Esophagus squamous epithelium (tissue), 4 donors: ENCODE measurements around the gene SYTL3.

Experiments used
- POLR2A ChIP-seq, 4 donors: fragments of 450-650 bp; IDR thresholded peaks; one replicate each; pipeline ENCODE4 v1.6.1; 2017; ENCODE audit warnings: antibody characterized with exemption in 4 of 4, mild to moderate bottlenecking in 4 of 4, moderate library complexity in 3 of 4
- TF ChIP-seq, protein P1 (sequence below), 6 experiments: fragments of 450-650 bp in 4 of 6; fragments of 200-600 bp in 2 of 6; sonication (generic) in 2 of 6; IDR thresholded peaks; one replicate each; pipeline ENCODE4 v1.5.1; 2016 to 2019; ENCODE audit warnings: antibody characterized with exemption in 6 of 6, mild to moderate bottlenecking in 4 of 6, moderate library complexity in 4 of 6

DNA sequence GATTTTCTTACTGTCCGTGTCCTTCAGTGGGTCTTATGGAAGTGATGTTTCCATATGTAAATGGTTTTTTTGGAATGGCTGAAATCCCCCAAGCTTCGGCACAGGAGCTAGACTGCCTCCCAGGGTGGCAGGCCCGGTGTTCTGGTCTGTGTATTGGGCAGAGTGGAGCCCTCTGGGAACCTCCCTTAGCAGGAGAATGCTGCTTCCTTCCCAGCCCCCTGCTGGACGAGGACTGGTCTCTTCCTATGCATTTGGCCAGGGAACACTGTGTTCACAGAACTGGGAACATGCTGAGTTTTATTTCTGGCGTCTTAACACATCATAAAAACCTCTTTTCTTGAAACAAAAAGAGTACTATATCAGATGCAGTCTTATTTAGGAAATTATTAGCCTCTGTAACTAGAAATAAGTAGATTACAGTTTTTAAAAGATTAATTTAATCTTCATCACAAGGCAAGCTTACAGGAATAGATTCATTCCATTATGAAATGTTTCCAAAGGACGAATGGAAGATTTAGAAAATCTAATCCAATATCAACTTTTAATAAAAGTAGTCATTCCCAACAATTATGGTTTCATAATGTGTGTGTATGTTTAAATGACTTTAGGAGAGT lies 56.6 kb downstream of the SYTL3 start:
- TF ChIP-seq, protein P1, sequence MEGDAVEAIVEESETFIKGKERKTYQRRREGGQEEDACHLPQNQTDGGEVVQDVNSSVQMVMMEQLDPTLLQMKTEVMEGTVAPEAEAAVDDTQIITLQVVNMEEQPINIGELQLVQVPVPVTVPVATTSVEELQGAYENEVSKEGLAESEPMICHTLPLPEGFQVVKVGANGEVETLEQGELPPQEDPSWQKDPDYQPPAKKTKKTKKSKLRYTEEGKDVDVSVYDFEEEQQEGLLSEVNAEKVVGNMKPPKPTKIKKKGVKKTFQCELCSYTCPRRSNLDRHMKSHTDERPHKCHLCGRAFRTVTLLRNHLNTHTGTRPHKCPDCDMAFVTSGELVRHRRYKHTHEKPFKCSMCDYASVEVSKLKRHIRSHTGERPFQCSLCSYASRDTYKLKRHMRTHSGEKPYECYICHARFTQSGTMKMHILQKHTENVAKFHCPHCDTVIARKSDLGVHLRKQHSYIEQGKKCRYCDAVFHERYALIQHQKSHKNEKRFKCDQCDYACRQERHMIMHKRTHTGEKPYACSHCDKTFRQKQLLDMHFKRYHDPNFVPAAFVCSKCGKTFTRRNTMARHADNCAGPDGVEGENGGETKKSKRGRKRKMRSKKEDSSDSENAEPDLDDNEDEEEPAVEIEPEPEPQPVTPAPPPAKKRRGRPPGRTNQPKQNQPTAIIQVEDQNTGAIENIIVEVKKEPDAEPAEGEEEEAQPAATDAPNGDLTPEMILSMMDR (IDR thresholded peaks at IDR 0.05) = peak in 5 of 6 experiments; percentile 33 to 49 (median 36)
- no peak for TF ChIP-seq POLR2A (IDR thresholded peaks at IDR 0.05)
